ENCODE results near the gene FLACC1.
"Not testable (repeated sequence)": the region's sequence is repeated elsewhere in the genome, so short reads cannot be mapped to it uniquely, and the experiment has no call there.

FLACC1 gene

DNA sequence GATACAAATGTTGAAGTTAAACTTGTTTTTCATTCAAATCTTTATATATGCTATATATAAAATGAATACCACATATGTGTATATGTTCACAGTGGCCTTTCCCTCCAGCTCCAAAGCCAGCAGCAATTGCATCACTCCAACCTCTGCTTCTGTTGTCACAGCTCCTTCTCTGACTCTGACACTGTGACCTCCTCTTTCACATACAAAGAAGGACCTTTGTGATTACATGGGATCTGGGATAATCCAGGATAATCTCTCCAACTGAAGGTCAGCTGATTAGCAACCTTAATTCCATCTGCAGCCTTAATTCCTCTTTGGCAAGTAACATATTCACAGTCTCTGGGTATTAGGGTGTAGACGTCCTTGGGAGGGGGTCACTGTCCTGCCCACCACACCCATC is 8.4 kb downstream of the FLACC1 start:
- DNase-seq (ENCODE audit: low spot score), result no peak

DNA sequence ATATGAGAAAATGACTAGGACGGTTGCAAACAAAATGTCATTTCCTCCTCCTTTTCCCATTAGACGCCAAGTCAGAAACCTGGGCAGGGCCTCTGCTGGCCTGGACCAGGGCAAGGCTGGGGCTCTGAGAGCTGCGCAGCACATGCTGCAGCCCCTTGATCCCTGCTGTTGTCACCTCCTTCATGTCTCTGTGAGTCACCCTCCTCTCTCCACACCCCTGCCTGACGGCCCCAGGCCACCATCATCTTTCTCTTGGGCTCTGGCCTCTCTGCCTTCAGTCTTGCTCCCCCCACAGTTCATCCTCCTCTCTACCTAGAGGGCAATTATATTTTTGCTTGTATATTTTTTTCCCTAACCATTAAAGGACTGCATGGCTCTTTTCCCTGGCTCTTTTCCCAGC is 10.0 kb downstream of the FLACC1 start:
- no peak for DNase-seq (ENCODE audit: low spot score)

- DNase-seq (ENCODE audit: low spot score), result no peak
Observed at GRCh38 chr2:201345625-201346213, 11.4 kb downstream of the FLACC1 start.

DNA sequence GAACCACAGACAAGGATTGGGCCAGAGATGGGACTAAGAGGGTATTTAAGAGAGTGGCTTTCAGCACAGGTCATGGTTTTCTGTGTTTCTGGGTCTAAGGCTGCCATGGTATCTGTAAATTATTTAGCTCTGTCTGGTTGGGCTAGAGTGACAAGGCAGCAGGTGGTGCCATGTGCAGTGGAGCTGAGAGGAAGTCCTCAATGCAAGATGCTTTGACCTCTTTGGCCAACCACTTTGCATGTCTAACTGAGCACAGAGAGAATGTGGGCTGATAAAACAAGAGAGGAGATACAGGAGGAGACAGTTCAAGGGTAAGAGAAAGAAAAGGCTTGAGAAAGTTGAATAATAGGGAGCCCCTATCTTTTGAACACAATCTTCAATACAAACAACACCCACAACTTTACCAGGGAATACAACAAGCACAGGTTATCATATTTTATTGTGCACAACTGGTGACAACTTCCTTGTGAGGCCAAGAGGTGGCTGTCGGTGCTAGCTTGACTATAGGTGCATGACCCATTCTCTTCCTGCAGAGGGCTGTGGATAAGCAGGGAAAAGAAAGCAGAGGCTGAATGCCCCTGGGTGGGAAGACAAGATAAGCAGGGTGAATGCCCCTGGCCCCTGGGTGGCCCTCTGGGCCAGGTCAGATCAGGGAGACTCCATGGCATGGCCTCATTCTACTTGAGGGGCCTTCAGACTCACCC is 12.3 kb downstream of the FLACC1 start:
- peak; percentile 35 for DNase-seq (ENCODE audit: low spot score)

- no peak for DNase-seq (ENCODE audit: low spot score)
Observed at GRCh38 chr2:201343559-201343958, 13.6 kb downstream of the FLACC1 start.

DNA sequence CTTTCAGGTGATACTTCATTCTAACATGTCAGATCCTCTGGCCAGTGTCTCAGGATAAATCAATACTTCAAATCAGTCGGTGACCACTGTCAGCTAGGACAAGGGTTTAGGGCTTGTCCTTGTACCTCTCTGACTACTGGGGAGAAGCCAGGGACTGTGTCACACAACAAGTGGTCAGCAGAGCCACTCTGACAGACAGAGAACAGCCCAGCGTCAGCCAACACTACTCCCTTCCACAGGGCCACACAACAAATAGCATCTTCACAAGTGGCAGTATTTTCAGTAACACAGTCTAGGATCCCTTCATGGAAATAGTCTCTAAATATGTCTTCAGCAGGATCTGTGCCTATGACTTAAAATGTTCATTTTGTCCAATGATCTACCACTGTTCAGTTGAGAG is 14.2 kb downstream of the FLACC1 start:
- DNase-seq (ENCODE audit: low spot score), result no peak

DNA sequence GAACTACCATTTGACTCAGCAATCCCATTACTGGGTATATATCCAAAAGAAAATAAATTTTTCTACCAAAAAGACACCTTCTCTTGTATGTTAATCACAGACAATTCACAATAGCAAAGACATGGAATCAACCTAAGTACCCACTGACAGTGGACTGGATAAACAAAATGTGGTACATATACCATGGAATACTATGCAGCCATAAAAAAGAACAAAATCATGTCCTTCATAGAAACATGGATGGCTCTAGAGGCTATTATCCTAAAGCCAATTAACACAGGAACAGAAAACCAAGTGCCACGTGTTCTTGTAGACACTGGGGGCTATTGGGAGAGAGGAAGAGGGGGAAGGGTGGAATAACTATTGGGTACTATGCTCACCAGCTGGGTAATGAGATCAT is 27.7 kb downstream of the FLACC1 start:
- DNase-seq (ENCODE audit: low spot score), result no peak

DNA sequence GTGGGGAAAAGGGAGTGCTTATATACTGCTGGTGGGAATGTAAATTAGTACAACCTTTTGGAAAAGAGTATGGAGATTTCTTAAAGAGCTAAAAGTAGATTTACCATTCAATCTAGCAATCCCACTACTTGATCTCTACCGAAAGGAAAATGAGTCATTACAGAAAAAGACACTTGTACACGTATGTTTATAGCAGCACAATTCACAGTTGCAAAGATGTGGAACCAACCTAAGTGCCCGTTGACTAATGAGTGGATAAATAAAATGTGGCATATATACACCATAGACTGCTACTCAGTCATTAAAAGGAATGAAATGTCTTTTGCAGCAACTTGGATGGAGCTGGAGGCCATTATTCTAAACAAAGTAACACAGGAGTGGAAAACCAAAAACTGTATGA is 29.5 kb downstream of the FLACC1 start:
- no peak for DNase-seq (ENCODE audit: low spot score)

DNA sequence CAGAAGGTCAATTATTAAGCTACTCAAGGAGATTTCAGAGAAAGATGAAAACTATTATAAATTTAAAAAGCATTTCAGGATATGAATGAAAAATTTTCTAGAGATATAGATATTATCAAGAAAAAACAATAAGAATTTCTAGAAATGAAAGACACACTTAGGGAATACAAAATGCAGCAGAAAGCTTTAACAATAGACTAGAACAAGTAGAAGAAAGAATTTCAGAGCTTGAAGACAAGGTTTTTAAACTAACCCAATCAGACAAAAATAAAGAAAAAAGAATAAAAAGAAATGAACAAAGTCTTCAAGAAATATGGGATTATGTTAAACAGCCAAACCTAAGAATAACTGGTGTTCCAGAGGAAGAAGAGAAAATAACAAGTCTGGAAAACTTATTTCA is 34.4 kb downstream of the FLACC1 start:
- no peak for DNase-seq (ENCODE audit: low spot score)

DNA sequence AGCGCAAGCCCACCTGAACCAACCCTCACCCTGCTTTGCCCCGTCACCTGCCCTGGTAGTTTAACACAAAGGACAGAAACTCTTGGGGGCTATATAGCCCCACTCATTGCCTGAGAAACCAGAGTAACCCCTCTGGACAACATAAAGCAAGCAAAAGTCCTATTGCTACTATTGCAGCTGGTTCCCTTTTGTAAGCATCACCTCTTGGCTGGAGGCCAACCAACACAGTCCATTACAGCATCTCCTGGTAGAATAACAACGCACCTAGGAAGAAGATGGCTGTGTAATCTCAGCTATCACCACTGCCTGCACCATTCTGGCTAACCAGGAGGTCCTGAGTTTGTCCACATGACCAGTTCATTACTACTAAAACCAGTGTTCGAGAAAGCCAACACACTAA is 36.4 kb downstream of the FLACC1 start:
- DNase-seq (ENCODE audit: low spot score), result no peak

DNA sequence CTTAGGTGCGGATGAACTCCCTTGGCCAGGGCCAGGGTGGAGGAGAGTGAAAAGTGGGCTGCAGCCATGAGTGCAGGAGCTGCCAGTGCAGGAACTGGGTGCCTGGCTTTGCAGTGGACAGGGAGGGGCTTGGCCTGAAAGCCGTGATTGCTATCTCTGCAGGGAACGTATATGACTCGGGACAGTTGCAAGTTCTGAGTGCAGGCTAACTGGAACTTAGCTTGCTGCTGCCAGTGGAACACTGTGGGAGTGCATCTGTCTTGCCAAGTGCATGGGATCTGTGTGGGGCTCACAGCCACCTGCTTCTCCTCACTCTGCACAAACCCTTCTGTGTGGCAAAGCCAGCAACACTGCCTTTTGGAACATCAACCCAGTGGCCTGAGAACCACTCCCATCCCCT is 36.9 kb downstream of the FLACC1 start:
- DNase-seq (ENCODE audit: low spot score), result no peak

DNA sequence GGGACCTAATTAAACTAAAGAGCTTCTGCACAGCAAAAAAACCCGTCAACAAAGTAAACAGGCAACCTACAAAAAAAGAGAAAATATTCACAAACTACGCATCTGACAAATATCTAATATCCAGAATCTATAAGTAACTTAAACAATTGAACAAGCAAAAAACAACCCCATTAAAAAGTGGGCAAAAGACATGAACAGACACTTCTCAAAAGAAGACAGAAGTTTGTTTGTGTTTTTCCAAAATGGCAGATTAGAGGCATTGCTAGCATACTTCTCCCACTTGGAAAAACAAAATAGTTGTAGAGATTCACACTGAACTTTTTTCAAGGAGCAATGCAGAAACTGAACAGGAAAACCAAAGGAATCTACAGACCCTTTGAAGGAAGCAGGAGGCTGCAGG is 37.6 kb downstream of the FLACC1 start:
- DNase-seq (ENCODE audit: low spot score), result no peak

- no peak for DNase-seq (ENCODE audit: low spot score)
Observed at GRCh38 chr2:201313362-201313761, 43.8 kb downstream of the FLACC1 start.

- DNase-seq (ENCODE audit: low spot score), result no peak
Observed at GRCh38 chr2:201308914-201309313, 48.2 kb downstream of the FLACC1 start.

DNA sequence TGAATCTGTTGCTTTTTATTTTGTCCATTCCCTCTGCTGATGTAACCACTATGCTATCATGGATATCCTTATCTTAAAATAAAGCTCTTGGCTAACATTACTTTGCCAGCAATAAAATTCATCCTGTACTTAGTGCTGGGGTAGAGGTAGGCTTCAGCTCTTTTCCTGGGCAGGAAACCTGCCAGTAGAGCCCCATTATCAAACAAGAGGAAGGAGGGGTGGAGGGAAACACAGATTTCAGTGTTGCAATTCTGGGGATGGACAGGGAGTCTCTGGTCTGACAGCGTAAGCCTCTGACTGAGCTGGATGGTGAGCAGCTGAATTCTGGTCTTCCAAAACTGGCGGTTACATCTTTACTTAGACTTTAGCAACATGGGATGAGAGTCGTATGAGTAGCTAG is 49.3 kb downstream of the FLACC1 start:
- DNase-seq (ENCODE audit: low spot score), result no peak

DNA sequence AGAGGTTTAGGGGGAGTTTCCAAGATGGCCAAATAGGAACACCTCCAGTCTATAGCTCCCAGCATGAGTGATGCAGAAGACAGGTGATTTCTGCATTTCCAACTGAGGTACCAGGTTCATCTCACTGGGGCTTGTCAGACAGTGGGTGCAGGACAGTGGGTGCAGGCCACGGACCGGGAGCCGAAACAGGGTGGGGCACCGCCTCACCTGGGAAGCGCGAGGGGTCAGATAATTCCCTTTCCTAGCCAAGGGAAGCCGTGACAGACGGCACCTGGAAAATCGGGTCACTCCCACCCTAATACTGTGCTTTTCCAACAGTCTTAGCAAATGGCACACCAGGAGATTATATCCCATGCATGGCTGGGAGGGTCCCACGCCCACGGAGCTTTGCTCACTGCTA is 57.2 kb downstream of the FLACC1 start:
- DNase-seq (ENCODE audit: low spot score), result not testable (repeated sequence)

DNA sequence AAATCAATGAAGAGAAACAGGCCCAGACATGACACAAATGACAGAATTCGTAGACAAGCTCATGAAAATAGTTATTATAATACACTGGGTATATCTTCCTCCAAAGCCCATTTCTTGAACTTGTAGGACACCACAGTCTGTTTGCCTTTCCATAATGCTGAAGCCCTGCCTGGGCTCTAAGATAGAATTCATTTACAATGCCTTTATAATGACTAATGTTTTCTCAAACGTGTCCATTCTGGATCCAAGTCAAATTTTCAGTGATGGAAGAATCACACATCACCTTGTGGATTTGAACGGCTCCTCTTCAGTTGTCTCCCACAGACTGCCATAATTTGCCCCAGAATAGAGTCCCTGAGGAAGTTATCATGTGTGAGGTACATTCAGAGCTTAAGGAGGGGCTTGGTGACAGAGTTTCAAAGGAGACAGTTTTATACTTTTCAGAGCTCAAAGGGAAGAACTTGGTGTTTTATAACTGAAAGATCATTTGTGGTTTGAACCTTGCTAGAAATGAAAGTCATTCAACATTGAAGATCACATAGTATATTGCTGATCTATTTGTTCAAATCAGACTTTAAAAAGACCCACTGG is 58.6 kb downstream of the FLACC1 start:
- no peak for DNase-seq (ENCODE audit: low spot score)

GRCh38 chr2:201290457-201291148 is 66.5 kb downstream of the FLACC1 start:
- DNase-seq (ENCODE audit: low spot score), result not testable (repeated sequence)

DNA sequence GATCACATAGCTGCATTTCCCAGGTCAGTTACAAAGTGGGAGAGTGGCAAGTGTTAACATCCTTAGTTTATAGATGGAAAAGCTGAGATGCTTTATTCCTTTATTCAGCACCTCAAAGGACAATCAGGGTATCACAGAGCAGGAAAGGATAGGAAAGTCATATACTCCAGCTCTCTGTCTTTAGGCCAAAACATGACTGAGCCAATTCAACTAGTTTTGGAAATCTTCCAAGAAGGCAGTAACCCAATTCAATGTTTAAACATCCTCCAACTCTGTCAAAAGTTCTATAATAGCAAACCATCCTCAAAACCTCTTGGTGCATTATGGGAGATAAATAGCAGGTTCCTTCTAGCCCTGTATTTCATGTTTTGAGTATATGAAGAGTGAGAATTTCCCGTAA is 71.6 kb downstream of the FLACC1 start:
- no peak for DNase-seq (ENCODE audit: low spot score)

DNA sequence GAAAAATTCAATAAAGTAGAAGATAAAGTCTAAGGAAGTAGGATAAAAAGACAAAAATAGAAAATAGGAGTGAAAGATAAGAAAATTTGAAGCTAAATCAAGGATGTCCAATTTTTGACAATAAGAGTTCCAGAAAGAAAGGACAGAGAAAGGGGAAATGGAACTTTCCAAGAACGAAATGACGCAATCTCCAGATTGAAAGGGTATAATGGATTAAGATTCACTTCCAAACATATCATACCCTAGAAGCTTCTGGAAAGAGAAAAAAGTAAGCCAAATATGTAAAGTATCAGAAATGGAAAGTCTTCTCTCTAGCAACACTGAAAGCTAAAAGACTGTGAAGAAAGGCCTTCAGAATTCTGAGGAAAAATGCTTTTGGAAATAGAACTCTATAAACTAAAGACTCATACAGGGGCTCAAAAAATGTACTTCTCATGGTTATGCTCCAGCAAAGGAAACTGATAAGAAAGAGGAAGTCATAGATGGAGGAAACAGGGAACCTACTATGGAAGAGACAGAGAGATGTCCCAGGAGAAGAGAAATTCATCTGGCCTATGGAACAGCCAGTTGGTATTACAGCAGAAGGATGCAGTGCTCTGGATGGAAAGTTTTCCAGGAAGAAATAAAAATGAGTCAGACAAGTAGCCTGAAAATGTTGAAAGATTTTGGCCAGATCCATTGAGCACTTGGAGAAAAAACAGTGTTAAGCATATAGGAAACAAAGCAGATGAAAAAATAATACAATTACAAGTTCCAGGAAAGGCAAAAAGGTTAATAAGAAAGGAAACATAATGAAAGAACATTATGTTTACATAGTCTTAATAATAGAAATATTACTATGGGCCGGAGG is 76.7 kb downstream of the FLACC1 start:
- DNase-seq (ENCODE audit: low spot score), result no peak

DNA sequence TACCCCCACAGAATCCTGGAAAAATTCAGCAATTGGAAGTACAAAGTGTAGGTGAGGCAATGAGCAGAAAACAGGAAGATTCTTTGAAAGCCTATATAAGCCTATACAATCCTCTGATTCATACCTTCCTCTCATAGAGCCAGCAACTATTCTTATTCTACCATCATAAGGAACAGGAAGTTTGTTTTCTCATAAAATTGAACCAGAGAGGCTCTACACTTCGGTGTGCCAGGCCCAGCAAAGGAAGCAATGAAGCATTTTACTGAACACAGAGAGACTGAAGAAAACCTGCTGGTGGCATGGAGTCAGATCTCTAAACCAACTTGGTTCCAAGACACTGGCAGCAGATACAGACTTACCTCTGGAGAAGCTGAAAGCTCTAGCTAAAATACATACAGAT is 78.1 kb downstream of the FLACC1 start:
- no peak for DNase-seq (ENCODE audit: low spot score)

GRCh38 chr2:201276511-201276910 is 80.6 kb downstream of the FLACC1 start:
- DNase-seq (ENCODE audit: low spot score), result no peak
